Measurements from ENCODE around the gene LY6G6F.

LY6G6F gene

DNA sequence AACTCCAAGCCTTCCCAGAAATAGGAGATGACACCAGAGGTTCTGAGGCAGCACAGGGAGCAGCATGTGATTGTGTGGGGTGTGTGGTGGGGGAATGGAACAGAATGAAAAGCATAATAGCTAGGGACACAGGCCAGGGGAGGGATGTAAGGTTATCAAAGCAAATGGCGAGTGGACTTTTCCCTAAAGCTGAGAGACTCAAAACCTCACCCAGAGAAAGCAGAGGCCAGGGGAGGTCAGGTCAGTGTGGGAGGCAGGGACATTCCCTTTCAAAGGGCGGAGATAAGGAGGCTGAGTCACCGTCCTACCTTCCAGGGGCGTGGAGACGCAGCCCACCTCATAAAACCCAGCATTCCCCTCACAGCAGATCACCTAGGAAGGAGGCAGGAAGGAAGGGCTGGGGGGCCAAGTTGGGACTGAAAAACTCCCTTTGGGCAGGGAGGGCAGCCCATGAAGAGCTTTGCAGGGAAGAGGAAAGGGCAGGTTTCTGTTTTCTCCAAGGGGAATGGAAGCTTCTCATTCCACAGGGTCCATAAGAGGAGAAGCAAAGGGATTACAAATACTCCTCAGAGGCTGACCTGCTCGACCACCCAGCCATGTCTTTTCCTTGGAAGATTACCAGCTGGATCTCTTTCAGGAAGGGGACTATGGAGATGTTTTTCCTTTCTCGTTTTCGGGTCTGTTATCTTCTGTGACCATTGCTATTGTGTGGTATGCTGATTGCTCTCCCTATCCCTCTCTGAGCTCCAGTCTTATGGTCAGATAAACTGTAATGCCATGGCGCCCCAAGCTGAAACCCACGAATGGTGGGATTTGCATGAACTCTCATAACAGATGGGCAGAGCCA lies 16.2 kb upstream of the LY6G6F start:
- TF ChIP-seq, protein P1, sequence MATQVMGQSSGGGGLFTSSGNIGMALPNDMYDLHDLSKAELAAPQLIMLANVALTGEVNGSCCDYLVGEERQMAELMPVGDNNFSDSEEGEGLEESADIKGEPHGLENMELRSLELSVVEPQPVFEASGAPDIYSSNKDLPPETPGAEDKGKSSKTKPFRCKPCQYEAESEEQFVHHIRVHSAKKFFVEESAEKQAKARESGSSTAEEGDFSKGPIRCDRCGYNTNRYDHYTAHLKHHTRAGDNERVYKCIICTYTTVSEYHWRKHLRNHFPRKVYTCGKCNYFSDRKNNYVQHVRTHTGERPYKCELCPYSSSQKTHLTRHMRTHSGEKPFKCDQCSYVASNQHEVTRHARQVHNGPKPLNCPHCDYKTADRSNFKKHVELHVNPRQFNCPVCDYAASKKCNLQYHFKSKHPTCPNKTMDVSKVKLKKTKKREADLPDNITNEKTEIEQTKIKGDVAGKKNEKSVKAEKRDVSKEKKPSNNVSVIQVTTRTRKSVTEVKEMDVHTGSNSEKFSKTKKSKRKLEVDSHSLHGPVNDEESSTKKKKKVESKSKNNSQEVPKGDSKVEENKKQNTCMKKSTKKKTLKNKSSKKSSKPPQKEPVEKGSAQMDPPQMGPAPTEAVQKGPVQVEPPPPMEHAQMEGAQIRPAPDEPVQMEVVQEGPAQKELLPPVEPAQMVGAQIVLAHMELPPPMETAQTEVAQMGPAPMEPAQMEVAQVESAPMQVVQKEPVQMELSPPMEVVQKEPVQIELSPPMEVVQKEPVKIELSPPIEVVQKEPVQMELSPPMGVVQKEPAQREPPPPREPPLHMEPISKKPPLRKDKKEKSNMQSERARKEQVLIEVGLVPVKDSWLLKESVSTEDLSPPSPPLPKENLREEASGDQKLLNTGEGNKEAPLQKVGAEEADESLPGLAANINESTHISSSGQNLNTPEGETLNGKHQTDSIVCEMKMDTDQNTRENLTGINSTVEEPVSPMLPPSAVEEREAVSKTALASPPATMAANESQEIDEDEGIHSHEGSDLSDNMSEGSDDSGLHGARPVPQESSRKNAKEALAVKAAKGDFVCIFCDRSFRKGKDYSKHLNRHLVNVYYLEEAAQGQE (IDR thresholded peaks at IDR 0.05; ENCODE audit: insufficient read depth in 1 of 2, low read depth in 2 of 2, low read length in 2 of 2), result no peak
- no peak for TF ChIP-seq SIN3A (IDR thresholded peaks at IDR 0.05; ENCODE audit: borderline replicate concordance, insufficient read depth, low read length)
- TF ChIP-seq POLR2AphosphoS5 (IDR thresholded peaks at IDR 0.05; ENCODE audit: low read depth, low read length), result no peak
- no peak for TF ChIP-seq TAF1 (IDR thresholded peaks at IDR 0.05; ENCODE audit: borderline replicate concordance, insufficient read depth, low read length)
- TF ChIP-seq FOXP2 (optimal IDR thresholded peaks at IDR 0.05; ENCODE audit: borderline replicate concordance, extremely low read depth, extremely low read length, insufficient read depth), result no peak

DNA sequence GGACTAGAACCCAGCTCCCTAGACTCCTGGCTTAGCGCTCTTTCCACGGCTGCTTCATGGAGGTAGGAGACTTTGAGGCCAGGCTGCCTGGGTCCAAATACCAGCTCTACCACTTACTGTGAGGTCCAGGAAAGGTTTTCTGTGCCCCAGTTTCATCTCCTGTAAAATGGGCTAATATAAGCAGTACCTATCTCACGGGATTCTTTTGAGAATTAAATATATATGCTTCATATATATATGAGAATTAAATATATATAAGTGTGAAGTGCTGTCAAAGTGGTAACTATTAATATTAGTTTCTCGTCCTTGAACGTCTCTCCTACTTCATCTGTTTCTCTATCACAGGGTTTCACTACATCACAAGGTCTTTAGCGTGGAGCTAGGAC lies 15.6 kb upstream of the LY6G6F start:
- TF ChIP-seq FOXP2 (optimal IDR thresholded peaks at IDR 0.05; ENCODE audit: borderline replicate concordance, extremely low read depth, extremely low read length, insufficient read depth) (no peak), TAF1 (IDR thresholded peaks at IDR 0.05; ENCODE audit: borderline replicate concordance, insufficient read depth, low read length) (no peak), SIN3A (IDR thresholded peaks at IDR 0.05; ENCODE audit: borderline replicate concordance, insufficient read depth, low read length) (no peak)

- TF ChIP-seq, protein P1 (IDR thresholded peaks at IDR 0.05; ENCODE audit: insufficient read depth in 1 of 2, low read depth in 2 of 2, low read length in 2 of 2), result no peak
- no peak for TF ChIP-seq FOXP2 (optimal IDR thresholded peaks at IDR 0.05; ENCODE audit: borderline replicate concordance, extremely low read depth, extremely low read length, insufficient read depth)
- no peak for TF ChIP-seq TAF1 (IDR thresholded peaks at IDR 0.05; ENCODE audit: borderline replicate concordance, insufficient read depth, low read length)
- no peak for TF ChIP-seq POLR2AphosphoS5 (IDR thresholded peaks at IDR 0.05; ENCODE audit: low read depth, low read length)
- TF ChIP-seq SIN3A (IDR thresholded peaks at IDR 0.05; ENCODE audit: borderline replicate concordance, insufficient read depth, low read length), result no peak
Observed at GRCh38 chr6:31691564-31692108, 15.0 kb upstream of the LY6G6F start.

- TF ChIP-seq POLR2AphosphoS5 (IDR thresholded peaks at IDR 0.05; ENCODE audit: low read depth, low read length) (no peak), SIN3A (IDR thresholded peaks at IDR 0.05; ENCODE audit: borderline replicate concordance, insufficient read depth, low read length) (no peak), TAF1 (IDR thresholded peaks at IDR 0.05; ENCODE audit: borderline replicate concordance, insufficient read depth, low read length) (no peak), FOXP2 (optimal IDR thresholded peaks at IDR 0.05; ENCODE audit: borderline replicate concordance, extremely low read depth, extremely low read length, insufficient read depth) (no peak)
- TF ChIP-seq, protein P1 (IDR thresholded peaks at IDR 0.05; ENCODE audit: insufficient read depth in 1 of 2, low read depth in 2 of 2, low read length in 2 of 2), result no peak
Observed at GRCh38 chr6:31692353-31692752, 14.3 kb upstream of the LY6G6F start.

- TF ChIP-seq POLR2AphosphoS5 (IDR thresholded peaks at IDR 0.05; ENCODE audit: low read depth, low read length), result no peak
- TF ChIP-seq SIN3A (IDR thresholded peaks at IDR 0.05; ENCODE audit: borderline replicate concordance, insufficient read depth, low read length), result no peak
- no peak for TF ChIP-seq FOXP2 (optimal IDR thresholded peaks at IDR 0.05; ENCODE audit: borderline replicate concordance, extremely low read depth, extremely low read length, insufficient read depth)
- TF ChIP-seq TAF1 (IDR thresholded peaks at IDR 0.05; ENCODE audit: borderline replicate concordance, insufficient read depth, low read length), result no peak
- TF ChIP-seq, protein P1 (IDR thresholded peaks at IDR 0.05; ENCODE audit: insufficient read depth in 1 of 2, low read depth in 2 of 2, low read length in 2 of 2), result no peak
Observed at GRCh38 chr6:31692886-31693285, 13.8 kb upstream of the LY6G6F start.
